GM12878 (cell line): ENCODE results near the gene COL13A1. TPM values are rescaled to one million over a fixed set of nuclear protein-coding genes. Genes with fewer than 3 reads are reported as not detected.

Source experiments
- ATAC-seq: fragments of 200-7000 bp; cut with Tn5 transposase; 3 replicates; pipeline ENCODE4 v1.9.1; 2020; ENCODE audit warnings: mild to moderate bottlenecking, moderate library complexity
- BruUV-seq: library from RNA; stranded (reverse); fragments of 400-500 nt; replicated peaks from 2 replicates; lab custom pipeline; 2021; lab: Mats Ljungman, UMichigan
- CTCF ChIA-PET: fragments of 300-600 bp; sonication (Branson Sonifier 250); formaldehyde crosslinking; extraction: SDS; loops from one replicate; lab custom pipeline; 2021; ENCODE audit warnings: inconsistent platforms; lab: Yijun Ruan, JAX
- POLR2A ChIA-PET: fragments of 350-600 bp; formaldehyde crosslinking; extraction: SDS; loops from one replicate; lab custom pipeline; 2021; ENCODE audit warnings: inconsistent platforms; lab: Charles Lee
- RAD21 ChIA-PET: fragments of 300-600 bp; sonication (Branson Sonifier 250); formaldehyde crosslinking; loops from one replicate; lab custom pipeline; 2023; ENCODE audit warnings: antibody characterized with exemption; ENCODE audit not compliant: unreplicated experiment; lab: Charles Lee
- SMC1A ChIA-PET: fragments of 300-600 bp; sonication (Branson Sonifier 250); formaldehyde crosslinking; loops from one replicate; lab custom pipeline; 2023; ENCODE audit not compliant: unreplicated experiment, uncharacterized antibody; lab: Charles Lee
- DNase-seq: peaks from one replicate; pipeline ENCODE4 v3.0.0-alpha.2; 2011; ENCODE audit warnings: low read depth, low spot score
- FAIRE-seq: peaks from 3 replicates; lab custom pipeline; 2011; peaks lifted over from hg19 to GRCh38; lab: Jason Lieb, UNC
- H2AFZ ChIP-seq: 2 replicates; pipeline ENCODE4 v1.6.0; 2011; ENCODE audit warnings: low read depth, low read length, control low read depth; ENCODE audit not compliant: control insufficient read depth
- H3K27ac ChIP-seq: 2 replicates; pipeline ENCODE4 v1.5.1; 2011; ENCODE audit warnings: control low read depth; ENCODE audit not compliant: control insufficient read depth, insufficient read depth
- H3K27me3 ChIP-seq, 2 experiments: replicated peaks in 1 of 2; 2 replicates each; pipeline versions ENCODE4 v1.6.0 to v1.6.1; 2011; ENCODE audit warnings: low read length in 1 of 2; ENCODE audit not compliant: control insufficient read depth in 2 of 2, insufficient read depth in 2 of 2
- H3K36me3 ChIP-seq, 2 experiments: 2 replicates each; pipeline ENCODE4 v1.5.1; 2011; ENCODE audit warnings: low read length in 1 of 2; ENCODE audit not compliant: control insufficient read depth in 2 of 2, insufficient read depth in 2 of 2
- H3K4me1 ChIP-seq: 2 replicates; pipeline ENCODE4 v1.6.1; 2011; ENCODE audit warnings: mild to moderate bottlenecking, low read length, moderate library complexity, mixed read lengths; ENCODE audit not compliant: control insufficient read depth, insufficient read depth
- H3K4me2 ChIP-seq: 2 replicates; pipeline ENCODE4 v1.6.0; 2011; ENCODE audit warnings: control low read depth; ENCODE audit not compliant: control insufficient read depth, insufficient read depth
- H3K4me3 ChIP-seq: fragments of 200-600 bp; sonication (generic); 2 replicates; pipeline ENCODE4 v1.5.1; 2016
- H3K79me2 ChIP-seq: 2 replicates; pipeline ENCODE4 v1.6.0; 2011; ENCODE audit warnings: low read length; ENCODE audit not compliant: control insufficient read depth, insufficient read depth
- H3K9ac ChIP-seq: 2 replicates; pipeline ENCODE4 v1.8.0; 2011; ENCODE audit warnings: low read length, control low read depth, mixed read lengths; ENCODE audit not compliant: control insufficient read depth, insufficient read depth
- H3K9me3 ChIP-seq: replicated peaks from 3 replicates; pipeline ENCODE4 v1.5.1; 2011; ENCODE audit warnings: mild to moderate bottlenecking, low read length; ENCODE audit not compliant: control insufficient read depth, insufficient read depth
- H4K20me1 ChIP-seq: 2 replicates; pipeline ENCODE4 v1.6.0; 2011; ENCODE audit not compliant: control insufficient read depth, insufficient read depth
- ASH2L ChIP-seq: fragments of 300-600, 200-600 bp; sonication (generic); IDR thresholded peaks from 2 replicates; pipeline ENCODE4 v1.6.1; 2017; ENCODE audit warnings: low read depth, mild to moderate bottlenecking, borderline replicate concordance
- DPF2 ChIP-seq: fragments of 450-650 bp; IDR thresholded peaks from 2 replicates; pipeline ENCODE4 v1.6.1; 2017; ENCODE audit warnings: mild to moderate bottlenecking
- FOXK2 ChIP-seq: fragments of 450-650 bp; IDR thresholded peaks from 2 replicates; pipeline ENCODE4 v1.6.1; 2017; ENCODE audit warnings: mild to moderate bottlenecking, moderate library complexity
- KAT2A ChIP-seq: conservative IDR thresholded peaks from 2 replicates; pipeline ENCODE4 v1.6.1; 2011; ENCODE audit warnings: low read depth, low read length; ENCODE audit not compliant: control insufficient read depth
- MTA2 ChIP-seq: fragments of 450-650 bp; IDR thresholded peaks from 2 replicates; pipeline ENCODE4 v1.6.1; 2016; ENCODE audit warnings: low read depth, mild to moderate bottlenecking, moderate library complexity
- MXI1 ChIP-seq: fragments of 150-350 bp; IDR thresholded peaks from 2 replicates; pipeline ENCODE4 v1.6.1; 2011; ENCODE audit warnings: low read depth, mild to moderate bottlenecking, inconsistent platforms, low read length, improper control_type of control experiment
- NFYA ChIP-seq: IDR thresholded peaks from 2 replicates; pipeline ENCODE4 v1.6.1; 2011; ENCODE audit warnings: low read depth, mild to moderate bottlenecking, low read length, improper control_type of control experiment, borderline replicate concordance
- NR2F1 ChIP-seq: fragments of 450-650 bp; conservative IDR thresholded peaks from 2 replicates; pipeline ENCODE4 v1.6.1; 2017; ENCODE audit warnings: mild to moderate bottlenecking
- SP1 ChIP-seq: IDR thresholded peaks from one replicate; pipeline ENCODE4 v1.6.1; 2011; ENCODE audit warnings: low read depth, low read length
- SUZ12 ChIP-seq: fragments of 200-600 bp; sonication (generic); IDR thresholded peaks from one replicate; pipeline ENCODE4 v1.6.1; 2018; ENCODE audit warnings: antibody characterized with exemption, mild to moderate bottlenecking; ENCODE audit not compliant: unreplicated experiment
- ZBED1 ChIP-seq: IDR thresholded peaks from 2 replicates; pipeline ENCODE4 v1.6.1; 2016; ENCODE audit warnings: borderline replicate concordance
- WGBS: methylation state at CpG from one replicate; pipeline ENCODE4 v1.1.6; 2016; ENCODE audit warnings: low lambda C conversion rate; ENCODE audit not compliant: insufficient replicate concordance, insufficient coverage; ENCODE audit errors: missing lambda C conversion rate; 5-methylcytosine and 5-hydroxymethylcytosine counted together
- in situ Hi-C: fragments of 300-500 bp; cut with MboI; formaldehyde crosslinking; loops from 9 replicates; pipeline ENCODE4 v1.14.3; 2018; ENCODE audit warnings: mixed read lengths
- intact Hi-C: fragments of 100-400 bp; cut with micrococcal nuclease; formaldehyde crosslinking; loops from one replicate; pipeline ENCODE4 v1.14.2; 2022; ENCODE audit not compliant: unreplicated experiment
- polyA plus RNA-seq, 11 experiments: library from polyadenylated mRNA; depleted of rRNA in 4 of 11; unstranded in 6 of 11; stranded (reverse) in 5 of 11; fragments of >200 nt; fragmentation: Nextera tagmentation in 4 of 11; fragmentation: Illumina TruSeq in 1 of 11; extraction: Ambion mirVana in 4 of 11; extraction: Trizol in 1 of 11; gene quantifications; 1 replicate in 1 of 11; 2 replicates in 10 of 11; pipeline versions ENCODE4 v1.2.1 to v1.2.3, GENCODE V29; 2011 to 2016; ENCODE audit warnings: inconsistent platforms in 2 of 11, missing spikeins in 2 of 11, low read depth in 1 of 11
- total RNA-seq, 4 experiments: library from RNA; depleted of rRNA in 3 of 4; stranded (reverse); fragments of >200 nt in 3 of 4; fragmentation: Illumina TruSeq in 1 of 4; extraction: Trizol in 1 of 4; gene quantifications; 2 replicates each; pipeline versions ENCODE4 v1.2.1 to v1.2.3, GENCODE V29; 2013 to 2021
- TF ChIP-seq, protein P1 (sequence below): IDR thresholded peaks from 2 replicates; pipeline ENCODE4 v1.6.1; 2012; ENCODE audit warnings: low read depth, low read length, improper control_type of control experiment
- TF ChIP-seq, protein P2 (sequence below): IDR thresholded peaks from 2 replicates; pipeline ENCODE4 v1.6.1; 2011; ENCODE audit warnings: borderline replicate concordance, low read depth, mild to moderate bottlenecking, moderate library complexity, mixed read lengths, low read length; ENCODE audit not compliant: insufficient read depth; ENCODE audit errors: extremely low read length
- TF ChIP-seq, protein P3 (sequence below): fragments of 450-650 bp; IDR thresholded peaks from 2 replicates; pipeline ENCODE4 v1.6.1; 2018; ENCODE audit warnings: borderline replicate concordance, mild to moderate bottlenecking; ENCODE audit not compliant: partially characterized antibody

Gene COL13A1
- total and polyA plus RNA-seq, 10 of the 15 experiments (the other 5 are each of a cell fraction or from before 2014, with no cell fraction given): 0.03 to 0.15 (median 0.05) TPM; not detected in 7

- Histone ChIP-seq H3K4me1 (no peaks in the 10 kb centered on the region), H3K27me3 (peaks cover 6 to 8% of the 10 kb centered on the region in 2 experiments; a peak in 3 of 4 replicates), H3K27ac (no peak overlapping the region), H3K9ac (no peak overlapping the region), H2AFZ (no peak overlapping the region), H3K4me2 (no peak overlapping the region), H3K4me3 (no peak overlapping the region), H3K9me3 (no peaks in the 10 kb centered on the region), H3K36me3 (no peaks in the 10 kb centered on the region), H3K79me2 (no peaks in the 10 kb centered on the region), H4K20me1 (no peaks in the 10 kb centered on the region)
- ChIA-PET SMC1A (no interaction called here), RAD21 (no interaction called here), POLR2A (no interaction called here), CTCF (no interaction called here)
- intact Hi-C loops (no loop called here), in situ Hi-C loops (no loop called here)
- FAIRE-seq: no peak
- DNase-seq: no peak
- 27% methylated on average over 5 of the region's 5 CpGs for WGBS
- no peak for ATAC-seq
- BruUV-seq: no TSS peak
- no peak for TF ChIP-seq DPF2
- TF ChIP-seq, protein P1, sequence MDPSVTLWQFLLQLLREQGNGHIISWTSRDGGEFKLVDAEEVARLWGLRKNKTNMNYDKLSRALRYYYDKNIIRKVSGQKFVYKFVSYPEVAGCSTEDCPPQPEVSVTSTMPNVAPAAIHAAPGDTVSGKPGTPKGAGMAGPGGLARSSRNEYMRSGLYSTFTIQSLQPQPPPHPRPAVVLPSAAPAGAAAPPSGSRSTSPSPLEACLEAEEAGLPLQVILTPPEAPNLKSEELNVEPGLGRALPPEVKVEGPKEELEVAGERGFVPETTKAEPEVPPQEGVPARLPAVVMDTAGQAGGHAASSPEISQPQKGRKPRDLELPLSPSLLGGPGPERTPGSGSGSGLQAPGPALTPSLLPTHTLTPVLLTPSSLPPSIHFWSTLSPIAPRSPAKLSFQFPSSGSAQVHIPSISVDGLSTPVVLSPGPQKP: no peak
- TF ChIP-seq, protein P2, sequence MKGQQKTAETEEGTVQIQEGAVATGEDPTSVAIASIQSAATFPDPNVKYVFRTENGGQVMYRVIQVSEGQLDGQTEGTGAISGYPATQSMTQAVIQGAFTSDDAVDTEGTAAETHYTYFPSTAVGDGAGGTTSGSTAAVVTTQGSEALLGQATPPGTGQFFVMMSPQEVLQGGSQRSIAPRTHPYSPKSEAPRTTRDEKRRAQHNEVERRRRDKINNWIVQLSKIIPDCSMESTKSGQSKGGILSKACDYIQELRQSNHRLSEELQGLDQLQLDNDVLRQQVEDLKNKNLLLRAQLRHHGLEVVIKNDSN: no peak
- no peak for TF ChIP-seq NFYA
- no peak for TF ChIP-seq ASH2L
- TF ChIP-seq KAT2A: no peak
- no peak for TF ChIP-seq SP1
- TF ChIP-seq MXI1: no peak
- TF ChIP-seq MTA2: no peak
- TF ChIP-seq ZBED1: no peak
- no peak for TF ChIP-seq FOXK2
- TF ChIP-seq NR2F1: no peak
- no peak for TF ChIP-seq SUZ12
- TF ChIP-seq, protein P3, sequence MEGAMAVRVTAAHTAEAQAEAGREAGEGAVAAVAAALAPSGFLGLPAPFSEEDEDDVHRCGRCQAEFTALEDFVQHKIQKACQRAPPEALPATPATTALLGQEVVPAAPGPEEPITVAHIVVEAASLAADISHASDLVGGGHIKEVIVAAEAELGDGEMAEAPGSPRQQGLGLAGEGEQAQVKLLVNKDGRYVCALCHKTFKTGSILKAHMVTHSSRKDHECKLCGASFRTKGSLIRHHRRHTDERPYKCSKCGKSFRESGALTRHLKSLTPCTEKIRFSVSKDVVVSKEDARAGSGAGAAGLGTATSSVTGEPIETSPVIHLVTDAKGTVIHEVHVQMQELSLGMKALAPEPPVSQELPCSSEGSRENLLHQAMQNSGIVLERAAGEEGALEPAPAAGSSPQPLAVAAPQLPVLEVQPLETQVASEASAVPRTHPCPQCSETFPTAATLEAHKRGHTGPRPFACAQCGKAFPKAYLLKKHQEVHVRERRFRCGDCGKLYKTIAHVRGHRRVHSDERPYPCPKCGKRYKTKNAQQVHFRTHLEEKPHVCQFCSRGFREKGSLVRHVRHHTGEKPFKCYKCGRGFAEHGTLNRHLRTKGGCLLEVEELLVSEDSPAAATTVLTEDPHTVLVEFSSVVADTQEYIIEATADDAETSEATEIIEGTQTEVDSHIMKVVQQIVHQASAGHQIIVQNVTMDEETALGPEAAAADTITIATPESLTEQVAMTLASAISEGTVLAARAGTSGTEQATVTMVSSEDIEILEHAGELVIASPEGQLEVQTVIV: no peak
- TF ChIP-seq, all 136 proteins: peak for 0
These were observed 46.2 kb downstream of the COL13A1 start for GRCh38 chr10:69847883-69848282.
